IMR-90 (cell line): Measurements from ENCODE around the gene EAF2. TPM values are rescaled to one million over a fixed set of nuclear protein-coding genes. Genes with fewer than 3 reads are reported as not detected.

Source experiments
- ATAC-seq: fragments of 200-7000 bp; cut with Tn5 transposase; 2 replicates; pipeline ENCODE4 v1.9.1; 2020; ENCODE audit warnings: low read depth, mild to moderate bottlenecking, moderate library complexity
- BruUV-seq: library from RNA; stranded (reverse); fragments of 400-500 nt; replicated peaks from 2 replicates; lab custom pipeline; 2021; lab: Mats Ljungman, UMichigan
- CTCF ChIA-PET: fragments of 300-600 bp; formaldehyde crosslinking; extraction: SDS; loops from one replicate; lab custom pipeline; 2021; ENCODE audit warnings: antibody characterized with exemption; lab: Yijun Ruan, JAX
- POLR2A ChIA-PET: fragments of 300-600 bp; sonication (Branson Sonifier 250); formaldehyde crosslinking; loops from one replicate; lab custom pipeline; 2022; ENCODE audit warnings: antibody characterized with exemption; ENCODE audit not compliant: unreplicated experiment; lab: Charles Lee
- DNase-seq: peaks from one replicate; pipeline ENCODE4 v3.0.0; 2013
- H2AFZ ChIP-seq: replicated peaks from 2 replicates; pipeline ENCODE3; 2013; ENCODE audit warnings: low read length, mild to moderate bottlenecking; ENCODE audit not compliant: poor library complexity
- H2AK5ac ChIP-seq: 2 replicates; pipeline ENCODE4 v1.6.1; 2013; ENCODE audit warnings: low read depth, low read length, inconsistent platforms
- H2AK9ac ChIP-seq: replicated peaks from 2 replicates; pipeline ENCODE3; 2013; ENCODE audit warnings: mild to moderate bottlenecking, low read depth, low read length, moderate library complexity; ENCODE audit not compliant: poor library complexity
- H2BK120ac ChIP-seq: 2 replicates; pipeline ENCODE4 v1.6.1; 2013; ENCODE audit warnings: low read depth, low read length, inconsistent platforms
- H2BK15ac ChIP-seq: 3 replicates; pipeline ENCODE4 v1.6.1; 2013; ENCODE audit warnings: low read depth, low read length, inconsistent platforms
- H2BK20ac ChIP-seq: 2 replicates; pipeline ENCODE4 v1.6.1; 2013; ENCODE audit warnings: low read depth, mild to moderate bottlenecking, inconsistent platforms, low read length, moderate library complexity
- H2BK5ac ChIP-seq: 2 replicates; pipeline ENCODE4 v1.6.1; 2013; ENCODE audit warnings: mild to moderate bottlenecking, low read depth, low read length, inconsistent platforms; ENCODE audit not compliant: poor library complexity, severe bottlenecking
- H3K14ac ChIP-seq: replicated peaks from 2 replicates; pipeline ENCODE4 v1.6.1; 2013; ENCODE audit warnings: low read depth, low read length, inconsistent platforms
- H3K18ac ChIP-seq: 2 replicates; pipeline ENCODE4 v1.6.1; 2013; ENCODE audit warnings: low read depth, low read length, control low read depth
- H3K23ac ChIP-seq: 2 replicates; pipeline ENCODE4 v1.6.1; 2013; ENCODE audit warnings: low read depth, low read length, inconsistent platforms
- H3K27ac ChIP-seq: 2 replicates; pipeline ENCODE4 v1.5.1; 2013; ENCODE audit warnings: mild to moderate bottlenecking, control low read depth, low read length; ENCODE audit not compliant: insufficient read depth
- H3K27me3 ChIP-seq: 2 replicates; pipeline ENCODE4 v1.6.1; 2013; ENCODE audit warnings: low read length; ENCODE audit not compliant: control insufficient read depth, insufficient read depth
- H3K36me3 ChIP-seq: 2 replicates; pipeline ENCODE4 v1.6.1; 2013; ENCODE audit warnings: low read length, mixed read lengths; ENCODE audit not compliant: control insufficient read depth, insufficient read depth
- H3K4ac ChIP-seq: 2 replicates; pipeline ENCODE4 v1.6.1; 2013; ENCODE audit warnings: low read depth, low read length, inconsistent platforms
- H3K4me1 ChIP-seq: 2 replicates; pipeline ENCODE4 v1.6.1; 2013; ENCODE audit warnings: low read length, mixed read lengths; ENCODE audit not compliant: control insufficient read depth, insufficient read depth
- H3K4me2 ChIP-seq: 2 replicates; pipeline ENCODE4 v1.6.1; 2013; ENCODE audit warnings: low read depth, mild to moderate bottlenecking, control low read depth, low read length, moderate library complexity
- H3K4me3 ChIP-seq: 2 replicates; pipeline ENCODE4 v1.5.1; 2013; ENCODE audit warnings: low read depth, mild to moderate bottlenecking, control low read depth, low read length, moderate library complexity; ENCODE audit not compliant: insufficient read depth
- H3K56ac ChIP-seq: 2 replicates; pipeline ENCODE4 v1.6.1; 2013; ENCODE audit warnings: low read length, inconsistent platforms; ENCODE audit not compliant: insufficient read depth; ENCODE audit errors: extremely low read depth
- H3K79me1 ChIP-seq, 2 experiments: 2 replicates each; pipeline ENCODE4 v1.6.1; 2013; ENCODE audit warnings: low read length in 2 of 2, inconsistent platforms in 1 of 2, low read depth in 1 of 2
- H3K9ac ChIP-seq: 2 replicates; pipeline ENCODE4 v1.6.1; 2013; ENCODE audit warnings: low read depth, low read length, control low read depth
- H3K9me1 ChIP-seq: 2 replicates; pipeline ENCODE4 v1.6.1; 2013; ENCODE audit warnings: low read length, inconsistent platforms; ENCODE audit not compliant: insufficient read depth
- H3K9me3 ChIP-seq: 2 replicates; pipeline ENCODE4 v1.6.1; 2013; ENCODE audit warnings: low read length; ENCODE audit not compliant: control insufficient read depth, insufficient read depth
- H4K20me1 ChIP-seq: 2 replicates; pipeline ENCODE4 v1.6.1; 2013; ENCODE audit warnings: low read length, inconsistent platforms; ENCODE audit not compliant: insufficient read depth
- H4K5ac ChIP-seq: 2 replicates; pipeline ENCODE4 v1.6.1; 2013; ENCODE audit warnings: mild to moderate bottlenecking, low read depth, low read length, control low read depth
- H4K8ac ChIP-seq, 2 experiments: 2 replicates each; pipeline ENCODE4 v1.6.1; 2013; ENCODE audit warnings: low read depth in 2 of 2, low read length in 2 of 2, control low read depth in 1 of 2, inconsistent platforms in 1 of 2
- H4K91ac ChIP-seq: 2 replicates; pipeline ENCODE4 v1.6.1; 2013; ENCODE audit warnings: low read depth, low read length, inconsistent platforms; ENCODE audit not compliant: insufficient read depth
- BHLHE40 ChIP-seq: fragments of 150-350 bp; IDR thresholded peaks from 2 replicates; pipeline ENCODE4 v1.6.1; 2016; ENCODE audit warnings: mild to moderate bottlenecking, low read depth, low read length
- CEBPB ChIP-seq: IDR thresholded peaks from 2 replicates; pipeline ENCODE4 v1.6.1; 2012; ENCODE audit warnings: low read depth, low read length, improper control_type of control experiment
- CHD1 ChIP-seq: IDR thresholded peaks from 2 replicates; pipeline ENCODE4 v1.6.1; 2012; ENCODE audit warnings: low read depth, low read length, improper control_type of control experiment
- CTCF ChIP-seq: conservative IDR thresholded peaks from 2 replicates; pipeline ENCODE4 v1.5.1; 2012; ENCODE audit warnings: mild to moderate bottlenecking, low read depth, low read length, improper control_type of control experiment
- FOS ChIP-seq: fragments of 150-350 bp; IDR thresholded peaks from 2 replicates; pipeline ENCODE4 v1.6.1; 2016; ENCODE audit warnings: low read depth, low read length
- MAFK ChIP-seq: IDR thresholded peaks from 2 replicates; pipeline ENCODE4 v1.6.1; 2012; ENCODE audit warnings: low read depth, low read length, improper control_type of control experiment
- MAZ ChIP-seq: IDR thresholded peaks from 2 replicates; pipeline ENCODE4 v1.6.1; 2012; ENCODE audit warnings: low read depth, mild to moderate bottlenecking, low read length, improper control_type of control experiment, moderate library complexity, borderline replicate concordance
- MXI1 ChIP-seq: IDR thresholded peaks from 2 replicates; pipeline ENCODE4 v1.6.1; 2012; ENCODE audit warnings: low read depth, mild to moderate bottlenecking, low read length, moderate library complexity, borderline replicate concordance
- NFE2L2 ChIP-seq: fragments of 150-350 bp; IDR thresholded peaks from 2 replicates; pipeline ENCODE4 v1.6.1; 2016; ENCODE audit warnings: low read depth, mild to moderate bottlenecking, low read length
- POLR2A ChIP-seq: IDR thresholded peaks from 2 replicates; pipeline ENCODE4 v1.6.1; 2012; ENCODE audit warnings: mild to moderate bottlenecking, low read depth, low read length
- RAD21 ChIP-seq: IDR thresholded peaks from 2 replicates; pipeline ENCODE4 v1.6.1; 2012; ENCODE audit warnings: low read length, improper control_type of control experiment
- RCOR1 ChIP-seq: IDR thresholded peaks from 2 replicates; pipeline ENCODE4 v1.6.1; 2012; ENCODE audit warnings: mild to moderate bottlenecking, low read length, improper control_type of control experiment; ENCODE audit not compliant: insufficient replicate concordance
- RFX5 ChIP-seq: IDR thresholded peaks from 2 replicates; pipeline ENCODE4 v1.8.0; 2012; ENCODE audit warnings: low read depth, mild to moderate bottlenecking, low read length, moderate library complexity
- SMC3 ChIP-seq: fragments of 150-350 bp; IDR thresholded peaks from 2 replicates; pipeline ENCODE4 v1.6.1; 2016; ENCODE audit warnings: low read depth, mild to moderate bottlenecking, antibody characterized with exemption, low read length, moderate library complexity
- USF2 ChIP-seq: fragments of 150-350 bp; IDR thresholded peaks from 2 replicates; pipeline ENCODE4 v1.6.1; 2017; ENCODE audit warnings: mild to moderate bottlenecking, antibody characterized with exemption, low read length, low read depth
- WGBS, 2 experiments: methylation state at CpG; one replicate each; pipeline versions ENCODE4 v1.1.5 to v1.1.7; 2013; ENCODE audit warnings: missing lambda C conversion rate in 2 of 2; ENCODE audit not compliant: insufficient read length in 1 of 2; ENCODE audit errors: extremely low coverage in 2 of 2; 5-methylcytosine and 5-hydroxymethylcytosine counted together
- dilution Hi-C: fragments of 300-500 bp; cut with HindIII; formaldehyde crosslinking; loops from one replicate; pipeline ENCODE4 v1.14.3; 2018; ENCODE audit warnings: low sequenced_read_pairs; ENCODE audit not compliant: unreplicated experiment
- in situ Hi-C: fragments of 300-500 bp; cut with MboI; formaldehyde crosslinking; loops from 3 replicates; pipeline ENCODE4 v1.14.3; 2019; ENCODE audit warnings: low sequenced_read_pairs, inconsistent platforms, mixed read lengths
- intact Hi-C: fragments of 100-400 bp; cut with micrococcal nuclease; formaldehyde crosslinking; loops from 2 replicates; pipeline ENCODE4 v1.10.0; 2022
- polyA plus RNA-seq, 3 experiments: library from polyadenylated mRNA; depleted of rRNA; stranded (reverse); fragments of >200 nt; gene quantifications; 2 replicates each; pipeline ENCODE4 v1.2.3, GENCODE V29; 2012; ENCODE audit warnings: low replicate concordance in 1 of 3
- total RNA-seq: library from RNA; depleted of rRNA; stranded (reverse); fragments of >200 nt; gene quantifications from 2 replicates; pipeline ENCODE4 v1.2.3, GENCODE V29; 2012
- TF ChIP-seq, protein P1 (sequence below): fragments of 150-350 bp; IDR thresholded peaks from 2 replicates; pipeline ENCODE4 v1.6.1; 2016; ENCODE audit warnings: low read depth, mild to moderate bottlenecking, low read length, moderate library complexity, borderline replicate concordance

EAF2 gene
- total and polyA plus RNA-seq, 2 of the 4 experiments (the other 2 are of a cell fraction), result 2.2 to 2.3 TPM

GRCh38 chr3:121803771-121804320, 31.2 kb upstream of the EAF2 start:
- Histone ChIP-seq H4K20me1 (no peaks in the 10 kb centered on the region), H3K9ac (no peak overlapping the region), H4K8ac (no peak overlapping the region), H3K27ac (no peak overlapping the region), H2AFZ (no peak overlapping the region), H2BK5ac (no peak overlapping the region), H3K4me3 (no peak overlapping the region), H3K79me1 (no peaks in the 10 kb centered on the region), H3K36me3 (0 out of 2 replicates have a peak, but pooled peaks cover 1% of the 10 kb centered on the region), H2BK120ac (no peak overlapping the region), H2AK9ac (no peak overlapping the region), H2BK20ac (no peak overlapping the region), H2BK15ac (no peak overlapping the region), H3K9me3 (no peaks in the 10 kb centered on the region), H4K5ac (no peak overlapping the region), H3K4me2 (no peak overlapping the region), H2AK5ac (no peak overlapping the region), H3K56ac (no peak overlapping the region), H4K91ac (no peak overlapping the region), H3K14ac (no peak overlapping the region), H3K18ac (no peak overlapping the region), H3K4ac (no peak overlapping the region), H3K4me1 (no peaks in the 10 kb centered on the region), H3K27me3 (no peaks in the 10 kb centered on the region), H3K23ac (no peak overlapping the region), H3K9me1 (no peaks in the 10 kb centered on the region)
- intact Hi-C loops (loop anchor here (10.0 kb wide), 1 partner anchor 551 kb away; no protein-coding TSS in a partner anchor), dilution Hi-C loops (no loop called here), in situ Hi-C loops (no loop called here)
- ChIA-PET POLR2A (no interaction called here), CTCF (no interaction called here)
- BruUV-seq, result no TSS peak
- TF ChIP-seq RCOR1, result no peak
- no peak for TF ChIP-seq MAZ
- TF ChIP-seq NFE2L2, result no peak
- TF ChIP-seq RAD21, result no peak
- TF ChIP-seq CTCF, result no peak
- no peak for TF ChIP-seq POLR2A
- no peak for TF ChIP-seq SMC3
- TF ChIP-seq BHLHE40, result no peak
- TF ChIP-seq CEBPB, result no peak
- TF ChIP-seq FOS, result no peak
- TF ChIP-seq, protein P1, sequence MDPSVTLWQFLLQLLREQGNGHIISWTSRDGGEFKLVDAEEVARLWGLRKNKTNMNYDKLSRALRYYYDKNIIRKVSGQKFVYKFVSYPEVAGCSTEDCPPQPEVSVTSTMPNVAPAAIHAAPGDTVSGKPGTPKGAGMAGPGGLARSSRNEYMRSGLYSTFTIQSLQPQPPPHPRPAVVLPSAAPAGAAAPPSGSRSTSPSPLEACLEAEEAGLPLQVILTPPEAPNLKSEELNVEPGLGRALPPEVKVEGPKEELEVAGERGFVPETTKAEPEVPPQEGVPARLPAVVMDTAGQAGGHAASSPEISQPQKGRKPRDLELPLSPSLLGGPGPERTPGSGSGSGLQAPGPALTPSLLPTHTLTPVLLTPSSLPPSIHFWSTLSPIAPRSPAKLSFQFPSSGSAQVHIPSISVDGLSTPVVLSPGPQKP, result no peak
- no peak for TF ChIP-seq CHD1
- TF ChIP-seq USF2, result no peak
- TF ChIP-seq MXI1, result no peak
- no peak for TF ChIP-seq RFX5
- TF ChIP-seq MAFK, result no peak
- ATAC-seq (no peak), DNase-seq (no peak)
- WGBS, 2 experiments, result no CpG with 5 or more reads among the region's 2 CpGs
